Dedifferentiated amniotic fluid mesenchymal stem cell (primary cell): ENCODE data around the gene MYOCD.
"Not testable (repeated sequence)": the region's sequence is repeated elsewhere in the genome, so short reads cannot be mapped to it uniquely, and the experiment has no call there.

Experiments used
- DNase-seq: peaks from one replicate; pipeline ENCODE4 v3.0.0-alpha.2; 2016; ENCODE audit errors: extremely low spot score

Gene MYOCD, protein sequence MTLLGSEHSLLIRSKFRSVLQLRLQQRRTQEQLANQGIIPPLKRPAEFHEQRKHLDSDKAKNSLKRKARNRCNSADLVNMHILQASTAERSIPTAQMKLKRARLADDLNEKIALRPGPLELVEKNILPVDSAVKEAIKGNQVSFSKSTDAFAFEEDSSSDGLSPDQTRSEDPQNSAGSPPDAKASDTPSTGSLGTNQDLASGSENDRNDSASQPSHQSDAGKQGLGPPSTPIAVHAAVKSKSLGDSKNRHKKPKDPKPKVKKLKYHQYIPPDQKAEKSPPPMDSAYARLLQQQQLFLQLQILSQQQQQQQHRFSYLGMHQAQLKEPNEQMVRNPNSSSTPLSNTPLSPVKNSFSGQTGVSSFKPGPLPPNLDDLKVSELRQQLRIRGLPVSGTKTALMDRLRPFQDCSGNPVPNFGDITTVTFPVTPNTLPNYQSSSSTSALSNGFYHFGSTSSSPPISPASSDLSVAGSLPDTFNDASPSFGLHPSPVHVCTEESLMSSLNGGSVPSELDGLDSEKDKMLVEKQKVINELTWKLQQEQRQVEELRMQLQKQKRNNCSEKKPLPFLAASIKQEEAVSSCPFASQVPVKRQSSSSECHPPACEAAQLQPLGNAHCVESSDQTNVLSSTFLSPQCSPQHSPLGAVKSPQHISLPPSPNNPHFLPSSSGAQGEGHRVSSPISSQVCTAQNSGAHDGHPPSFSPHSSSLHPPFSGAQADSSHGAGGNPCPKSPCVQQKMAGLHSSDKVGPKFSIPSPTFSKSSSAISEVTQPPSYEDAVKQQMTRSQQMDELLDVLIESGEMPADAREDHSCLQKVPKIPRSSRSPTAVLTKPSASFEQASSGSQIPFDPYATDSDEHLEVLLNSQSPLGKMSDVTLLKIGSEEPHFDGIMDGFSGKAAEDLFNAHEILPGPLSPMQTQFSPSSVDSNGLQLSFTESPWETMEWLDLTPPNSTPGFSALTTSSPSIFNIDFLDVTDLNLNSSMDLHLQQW

DNA sequence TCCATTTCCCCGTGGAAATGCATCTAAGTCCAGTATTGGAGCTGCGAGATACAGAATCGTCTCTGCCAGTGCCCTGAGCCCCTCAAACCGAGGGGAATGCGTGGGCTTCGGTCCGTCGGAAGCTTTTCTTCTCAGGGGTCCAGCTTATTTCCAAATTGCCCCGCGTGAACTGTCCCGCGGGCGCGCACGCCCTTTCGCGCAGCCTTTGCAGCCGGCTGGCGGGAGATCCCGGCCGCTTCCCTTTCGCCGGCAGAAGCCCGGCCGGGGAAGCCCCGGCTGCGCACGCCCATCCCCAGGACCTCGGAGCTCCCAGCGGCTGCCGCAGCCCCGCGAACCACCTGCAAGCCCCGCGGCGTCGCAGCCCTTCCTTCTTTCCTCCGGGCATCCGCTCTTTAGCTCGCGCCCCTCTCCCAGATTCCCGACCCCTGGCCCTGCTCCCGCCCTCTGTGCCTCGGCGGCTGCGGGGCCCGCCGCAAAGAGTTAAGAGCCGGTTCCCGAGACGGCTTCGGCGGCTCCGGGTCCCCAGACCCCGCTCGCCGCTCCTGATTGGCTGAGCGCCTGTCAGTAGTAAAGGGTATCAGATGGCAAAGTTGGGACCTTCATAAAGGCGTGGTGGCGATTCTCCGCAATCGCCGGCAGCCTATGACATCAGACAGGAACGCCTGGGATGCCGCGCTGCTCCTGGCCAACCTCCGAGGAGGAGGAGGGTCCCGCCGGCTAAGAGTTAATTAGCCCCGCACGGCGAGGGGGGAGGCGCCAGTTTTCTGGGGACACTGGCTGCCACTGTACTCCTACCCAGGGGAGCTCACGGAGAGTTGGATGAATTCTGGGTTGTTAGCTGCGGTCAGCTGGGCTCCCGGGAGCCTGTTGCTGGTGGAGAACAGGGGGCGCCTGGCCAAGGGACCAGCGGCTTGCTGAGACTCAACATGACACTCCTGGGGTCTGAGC lies at the start of gene MYOCD:
TSS of gene MYOCD (plus strand) at position 628 of the 948 bp plus-strand sequence. CDS start at position 927, 299 bp downstream.
- DNase-seq: no peak

DNA sequence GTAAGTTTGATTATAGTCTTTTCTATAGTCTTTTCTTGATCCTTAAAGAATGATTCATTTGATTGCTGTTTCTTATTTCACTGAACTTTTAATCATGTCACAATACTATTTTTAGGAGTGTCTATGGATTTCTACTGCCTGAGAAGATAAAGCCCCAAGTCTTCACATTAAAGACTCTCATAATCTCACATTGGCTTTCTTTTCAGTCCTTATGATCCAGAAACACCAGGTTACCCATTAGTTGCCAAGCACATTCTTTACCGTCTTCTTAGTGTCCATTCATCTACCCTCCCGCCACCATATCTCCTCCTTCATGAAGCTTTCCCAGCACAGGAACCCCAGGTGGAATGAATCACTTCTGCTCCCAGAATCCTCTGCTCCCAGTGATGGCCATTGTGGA lies 49.5 kb upstream of the MYOCD start:
- no peak for DNase-seq

- peak; percentile 53 for DNase-seq
These were observed 47.1 kb upstream of the MYOCD start for GRCh38 chr17:12618557-12618956.

- DNase-seq: no peak
These were observed 46.1 kb upstream of the MYOCD start for GRCh38 chr17:12619459-12620199.

GRCh38 chr17:12620200-12620720 lies 45.4 kb upstream of the MYOCD start:
- peak; percentile 38 for DNase-seq

GRCh38 chr17:12622726-12623125 lies 43.0 kb upstream of the MYOCD start:
- DNase-seq: no peak

DNA sequence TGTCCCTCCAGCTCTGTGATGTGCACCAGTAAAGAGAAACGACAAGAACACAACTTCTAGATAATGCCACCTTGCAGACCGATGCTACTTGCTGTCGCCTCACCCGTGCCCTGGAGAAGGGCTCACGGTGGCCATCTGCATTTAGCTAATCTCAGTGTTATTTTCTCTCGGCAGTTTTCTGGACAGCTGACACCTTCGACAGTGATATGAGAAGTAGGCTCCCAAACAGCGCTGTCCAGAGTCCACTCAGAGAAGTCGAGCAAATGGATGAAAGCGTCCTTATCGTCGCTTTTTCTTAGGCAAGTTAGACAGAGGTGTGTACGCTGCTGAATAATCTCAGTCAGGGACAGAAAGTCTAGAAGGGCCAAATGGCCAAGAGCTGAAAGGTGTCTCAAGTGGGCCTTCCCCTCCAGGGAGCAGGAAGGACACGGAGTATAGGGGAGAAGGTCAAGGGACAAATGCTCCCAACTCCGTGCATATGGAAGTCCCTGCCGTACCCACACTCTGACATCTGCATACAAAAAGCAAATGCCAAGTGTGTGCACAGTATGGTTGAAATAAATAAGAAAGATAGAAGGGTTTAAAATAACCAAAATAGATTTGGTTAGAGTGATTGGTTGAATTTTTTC lies 42.4 kb upstream of the MYOCD start:
- no peak for DNase-seq

DNA sequence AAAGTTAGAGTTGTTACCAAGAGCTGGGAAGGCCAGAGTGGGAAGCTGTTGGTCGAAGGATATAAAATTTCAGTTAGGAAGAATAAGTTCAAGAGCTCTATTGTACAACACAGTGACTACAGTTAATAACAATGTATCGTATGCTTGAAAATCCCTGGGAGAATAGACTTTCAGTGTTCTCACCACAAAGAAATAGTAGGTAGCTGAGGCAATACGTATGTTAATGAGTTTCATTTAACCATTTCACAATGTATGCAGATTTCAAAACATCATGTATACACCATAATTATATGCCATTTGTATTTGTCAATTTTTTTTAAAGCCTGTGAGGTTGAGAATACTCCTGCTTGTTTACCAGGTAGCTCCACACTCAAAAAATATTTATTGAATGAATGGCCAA lies 41.5 kb upstream of the MYOCD start:
- DNase-seq: no peak

DNA sequence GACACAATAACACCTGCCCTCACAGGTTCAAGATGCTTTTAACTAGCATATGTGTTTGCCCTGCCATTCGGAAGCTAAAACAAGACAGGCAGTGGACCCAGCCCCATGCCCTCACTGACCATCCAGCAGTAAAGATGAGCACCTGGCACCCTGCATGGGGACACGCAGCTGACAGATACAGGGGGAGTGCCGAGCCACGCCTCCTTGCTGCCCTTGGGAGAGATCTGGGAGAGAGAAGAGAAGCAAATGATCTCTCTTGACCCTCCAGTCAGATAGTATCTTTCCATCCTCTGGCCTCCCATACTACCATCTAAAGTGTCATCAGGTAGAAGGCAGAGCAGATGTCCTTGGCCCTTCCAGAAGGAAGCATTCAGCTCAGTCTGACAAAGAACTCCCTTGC lies 40.6 kb upstream of the MYOCD start:
- no peak for DNase-seq

- DNase-seq: peak; percentile 68
These were observed 38.5 kb upstream of the MYOCD start for GRCh38 chr17:12627177-12627629.

- peak; percentile 30 for DNase-seq
These were observed 37.8 kb upstream of the MYOCD start for GRCh38 chr17:12627781-12628451.

GRCh38 chr17:12631076-12631475 lies 34.6 kb upstream of the MYOCD start:
- no peak for DNase-seq

DNA sequence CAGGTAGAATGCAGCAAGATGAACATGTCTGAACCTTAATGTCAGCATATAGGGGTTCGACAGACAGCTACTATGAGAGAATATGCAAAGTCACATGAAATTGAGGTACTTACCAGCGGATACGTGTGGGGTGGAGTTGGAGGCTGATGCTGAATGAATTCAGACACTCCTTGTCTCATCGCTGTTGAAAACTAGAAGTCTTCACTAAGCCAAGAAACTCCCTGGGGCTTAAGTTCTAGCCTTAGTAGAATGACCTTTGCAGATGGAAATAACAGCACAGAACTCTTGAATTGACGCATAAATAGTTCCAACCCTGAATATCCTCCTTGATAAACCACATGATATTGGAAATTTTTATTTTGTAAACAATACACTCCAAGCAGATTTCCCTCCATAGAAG lies 32.9 kb upstream of the MYOCD start:
- DNase-seq: no peak

GRCh38 chr17:12634789-12635414 lies 30.8 kb upstream of the MYOCD start:
- DNase-seq: no peak

GRCh38 chr17:12635996-12636395 lies 29.7 kb upstream of the MYOCD start:
- DNase-seq: not testable (repeated sequence)

GRCh38 chr17:12637015-12637414 lies 28.7 kb upstream of the MYOCD start:
- peak; percentile 88 for DNase-seq

DNA sequence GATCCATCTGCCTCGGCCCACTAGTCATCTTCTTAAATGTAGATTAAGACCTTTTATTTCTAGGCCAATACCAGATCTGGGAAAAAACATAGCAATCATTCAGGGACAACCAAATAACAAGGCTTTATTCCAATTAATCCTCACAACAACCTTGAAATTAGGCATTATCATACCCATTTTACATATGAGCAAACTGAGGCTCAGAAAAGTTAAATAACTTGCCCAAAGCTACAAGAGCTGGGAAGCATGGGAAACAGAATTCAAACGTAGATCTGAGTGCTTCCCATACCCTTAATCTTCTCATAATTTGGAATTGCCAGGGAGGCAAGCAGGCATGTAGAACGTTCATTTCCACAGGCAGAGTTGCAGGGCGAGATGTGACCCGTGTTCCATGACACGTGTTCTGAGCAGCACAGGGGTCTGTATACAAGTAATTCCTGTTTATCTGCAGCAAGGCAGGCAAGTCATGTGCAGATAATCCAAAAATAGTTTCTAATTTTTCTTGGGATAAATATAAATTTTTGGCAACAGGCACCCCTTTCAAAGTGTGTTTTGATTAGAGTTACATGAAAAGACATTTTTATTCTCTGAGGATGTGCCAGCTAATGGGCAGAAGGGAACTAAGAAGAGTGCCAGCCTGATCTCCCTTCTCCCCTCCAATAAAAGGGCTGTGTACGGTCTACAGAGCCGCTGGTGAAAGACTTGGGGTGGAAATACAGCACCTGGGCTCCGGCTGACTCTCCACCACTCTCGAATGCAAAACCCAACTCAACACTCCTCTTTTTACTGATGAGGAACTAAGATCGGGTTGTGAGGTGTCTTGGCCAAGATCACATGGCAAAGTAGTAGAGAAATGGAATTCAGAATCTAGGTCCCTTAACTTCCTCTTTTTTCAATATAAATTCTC lies 27.7 kb upstream of the MYOCD start:
- no peak for DNase-seq

DNA sequence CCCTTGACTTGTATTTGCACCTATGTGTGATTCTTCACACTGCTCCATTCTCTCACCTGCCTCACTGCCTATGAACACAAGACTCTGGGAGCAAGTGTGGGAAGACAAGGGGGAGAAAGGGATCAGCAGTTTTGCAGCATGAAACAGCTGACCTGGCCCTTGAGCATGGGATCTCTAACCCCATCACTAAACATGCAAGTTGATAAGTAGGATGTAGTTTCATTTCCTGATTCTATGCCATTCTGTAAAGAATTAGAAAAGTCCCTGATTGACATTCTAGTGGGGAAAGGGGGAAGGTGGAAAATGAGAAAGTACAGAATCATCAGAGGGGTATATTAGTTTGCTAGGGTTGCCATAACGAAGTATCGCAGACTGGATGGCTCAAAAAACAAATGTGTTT lies 25.3 kb upstream of the MYOCD start:
- no peak for DNase-seq
